Hepatocyte (in vitro differentiated cells): ENCODE data around the gene CLEC2B.

ENCODE experiments used
- CTCF ChIP-seq: fragments of 200-600 bp; sonication (generic); IDR thresholded peaks from 2 replicates; pipeline ENCODE4 v1.5.1; 2016; ENCODE audit warnings: antibody characterized with exemption, mild to moderate bottlenecking; ENCODE audit not compliant: poor library complexity
- EZH2 ChIP-seq: fragments of 200-600 bp; sonication (generic); IDR thresholded peaks from 2 replicates; pipeline ENCODE4 v1.6.1; 2016; ENCODE audit warnings: antibody characterized with exemption, mild to moderate bottlenecking, borderline replicate concordance

- TF ChIP-seq CTCF (no peak), EZH2 (no peak)
Observed at GRCh38 chr12:9881246-9881645, 12.1 kb upstream of the CLEC2B start, which contains the start of gene KLRF2.
